Fibroblast of lung (primary cell): ENCODE data around the gene GAD1. TPM values are rescaled to one million over a fixed set of nuclear protein-coding genes. Genes with fewer than 3 reads are reported as not detected.

Experiments
- DNase-seq, 2 donors: peaks; one replicate each; pipeline versions ENCODE4 v3.0.0 to v3.0.0-alpha.2; 2010; ENCODE audit warnings: low read depth in 2 of 2
- H2AFZ ChIP-seq: 2 replicates; pipeline ENCODE4 v1.5.1; 2012; ENCODE audit warnings: low read length, control low read depth, inconsistent platforms
- H3K27ac ChIP-seq: 2 replicates; pipeline ENCODE4 v1.5.1; 2011; ENCODE audit warnings: low read length, control low read depth; ENCODE audit not compliant: insufficient read depth
- H3K27me3 ChIP-seq: 2 replicates; pipeline ENCODE4 v1.5.1; 2011; ENCODE audit warnings: mild to moderate bottlenecking, low read length; ENCODE audit not compliant: control insufficient read depth, insufficient read depth
- H3K36me3 ChIP-seq: 2 replicates; pipeline ENCODE4 v1.5.1; 2011; ENCODE audit warnings: low read length; ENCODE audit not compliant: control insufficient read depth, insufficient read depth
- H3K4me1 ChIP-seq: 2 replicates; pipeline ENCODE4 v1.5.1; 2011; ENCODE audit warnings: low read length; ENCODE audit not compliant: control insufficient read depth, insufficient read depth; ENCODE audit errors: extremely low read depth
- H3K4me2 ChIP-seq: 2 replicates; pipeline ENCODE4 v1.5.1; 2011; ENCODE audit warnings: low read length, control low read depth; ENCODE audit not compliant: insufficient read depth; ENCODE audit errors: extremely low read depth
- H3K4me3 ChIP-seq, 4 experiments: fragments of 200-600 bp in 1 of 4; sonication (generic) in 1 of 4; replicated peaks in 1 of 4; 2 replicates each; pipeline ENCODE4 v1.5.1; 2011 to 2016; ENCODE audit warnings: low read length in 4 of 4, low read depth in 3 of 4, mild to moderate bottlenecking in 3 of 4, control low read depth in 2 of 4, inconsistent platforms in 1 of 4, mixed read lengths in 1 of 4; ENCODE audit not compliant: insufficient read depth in 1 of 4; ENCODE audit errors: control extremely low read depth in 1 of 4
- H3K79me2 ChIP-seq: 2 replicates; pipeline ENCODE4 v1.5.1; 2012; ENCODE audit warnings: mild to moderate bottlenecking, low read length, inconsistent platforms; ENCODE audit not compliant: control insufficient read depth, insufficient read depth
- H3K9ac ChIP-seq: 2 replicates; pipeline ENCODE4 v1.5.1; 2011; ENCODE audit warnings: mild to moderate bottlenecking, low read length, control low read depth; ENCODE audit not compliant: insufficient read depth
- H3K9me3 ChIP-seq: 2 replicates; pipeline ENCODE4 v1.5.1; 2012; ENCODE audit warnings: low read depth, low read length; ENCODE audit not compliant: control insufficient read depth, insufficient read depth
- H4K20me1 ChIP-seq: 2 replicates; pipeline ENCODE4 v1.5.1; 2011; ENCODE audit warnings: low read length; ENCODE audit not compliant: control insufficient read depth, insufficient read depth; ENCODE audit errors: extremely low read depth
- EZH2 ChIP-seq: IDR thresholded peaks from 2 replicates; pipeline ENCODE4 v1.5.1; 2012; ENCODE audit warnings: low read length, control low read depth, mild to moderate bottlenecking; ENCODE audit errors: missing control alignments
- polyA plus RNA-seq, 2 donors: library from polyadenylated mRNA; depleted of rRNA in 1 of 2; stranded (reverse) in 1 of 2; unstranded in 1 of 2; fragments of >200 nt; gene quantifications; 2 replicates each; pipeline ENCODE4 v1.2.1, GENCODE V29; 2011 to 2012; ENCODE audit warnings: missing spikeins in 1 of 2
- total RNA-seq: library from RNA; depleted of rRNA; stranded (reverse); fragments of >200 nt; gene quantifications from 2 replicates; pipeline ENCODE4 v1.2.1, GENCODE V29; 2014
- TF ChIP-seq, protein P1 (sequence below), 2 donors: IDR thresholded peaks in 1 of 2; conservative IDR thresholded peaks in 1 of 2; 1 replicate in 1 of 2; 2 replicates in 1 of 2; pipeline ENCODE4 v1.5.1; 2011 to 2012; ENCODE audit warnings: low read length in 2 of 2, control low read depth in 1 of 2, inconsistent platforms in 1 of 2, low read depth in 1 of 2, mild to moderate bottlenecking in 1 of 2

Gene GAD1
- total and polyA plus RNA-seq, 2 donors (not counting 1 experiment from before 2014, with no cell fraction given): 0.12 to 0.33 TPM

DNA sequence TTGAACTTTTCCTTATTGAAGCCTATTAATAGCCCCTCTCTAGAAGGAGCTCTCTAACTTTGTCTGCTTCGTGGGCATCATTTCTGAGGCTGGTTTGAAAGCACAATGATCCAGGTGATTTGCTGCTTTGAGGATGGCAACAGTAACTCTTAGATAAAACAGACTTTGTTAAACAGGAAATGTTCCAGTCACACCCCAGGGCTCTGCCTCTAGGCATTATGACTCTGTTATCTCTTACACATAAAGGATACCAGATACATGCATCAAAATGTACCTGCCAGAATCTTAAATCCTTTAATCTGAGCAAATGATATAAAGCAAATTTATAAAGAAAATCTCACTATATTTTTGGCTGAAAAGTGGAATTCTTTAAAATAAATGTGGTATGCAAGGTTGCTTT is 52.3 kb downstream of the GAD1 start:
- Histone ChIP-seq H3K9me3 (no peaks in the 10 kb centered on the region), H3K36me3 (no peaks in the 10 kb centered on the region), H3K4me1 (peaks cover 2% of the 10 kb centered on the region), H2AFZ (no peak overlapping the region), H4K20me1 (no peaks in the 10 kb centered on the region), H3K4me2 (no peak overlapping the region), H3K27ac (no peak overlapping the region), H3K79me2 (no peaks in the 10 kb centered on the region), H3K9ac (no peak overlapping the region), H3K27me3 (no peaks in the 10 kb centered on the region), H3K4me3 (no peak overlapping the region)
- TF ChIP-seq, protein P1, sequence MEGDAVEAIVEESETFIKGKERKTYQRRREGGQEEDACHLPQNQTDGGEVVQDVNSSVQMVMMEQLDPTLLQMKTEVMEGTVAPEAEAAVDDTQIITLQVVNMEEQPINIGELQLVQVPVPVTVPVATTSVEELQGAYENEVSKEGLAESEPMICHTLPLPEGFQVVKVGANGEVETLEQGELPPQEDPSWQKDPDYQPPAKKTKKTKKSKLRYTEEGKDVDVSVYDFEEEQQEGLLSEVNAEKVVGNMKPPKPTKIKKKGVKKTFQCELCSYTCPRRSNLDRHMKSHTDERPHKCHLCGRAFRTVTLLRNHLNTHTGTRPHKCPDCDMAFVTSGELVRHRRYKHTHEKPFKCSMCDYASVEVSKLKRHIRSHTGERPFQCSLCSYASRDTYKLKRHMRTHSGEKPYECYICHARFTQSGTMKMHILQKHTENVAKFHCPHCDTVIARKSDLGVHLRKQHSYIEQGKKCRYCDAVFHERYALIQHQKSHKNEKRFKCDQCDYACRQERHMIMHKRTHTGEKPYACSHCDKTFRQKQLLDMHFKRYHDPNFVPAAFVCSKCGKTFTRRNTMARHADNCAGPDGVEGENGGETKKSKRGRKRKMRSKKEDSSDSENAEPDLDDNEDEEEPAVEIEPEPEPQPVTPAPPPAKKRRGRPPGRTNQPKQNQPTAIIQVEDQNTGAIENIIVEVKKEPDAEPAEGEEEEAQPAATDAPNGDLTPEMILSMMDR (conservative IDR thresholded peaks at IDR 0.05 in 1 of 2, IDR thresholded peaks at IDR 0.05 in 1 of 2; ENCODE audit: low read depth in 1 of 2, low read length in 2 of 2): no peak
- no peak for TF ChIP-seq EZH2
- DNase-seq: no peak

GRCh38 chr2:170869461-170869860 is 52.8 kb downstream of the GAD1 start:
- DNase-seq: no peak
- H3K4me3 ChIP-seq: no peak overlapping the region
- peaks cover 2% of the 10 kb centered on the region for H3K4me1 ChIP-seq
- no peak overlapping the region for H2AFZ ChIP-seq
- H3K79me2 ChIP-seq: no peaks in the 10 kb centered on the region
- H3K9me3 ChIP-seq: no peaks in the 10 kb centered on the region
- no peak overlapping the region for H3K4me2 ChIP-seq
- TF ChIP-seq, protein P1 (conservative IDR thresholded peaks at IDR 0.05 in 1 of 2, IDR thresholded peaks at IDR 0.05 in 1 of 2; ENCODE audit: low read depth in 1 of 2, low read length in 2 of 2): no peak
- no peak for TF ChIP-seq EZH2
- no peak overlapping the region for H3K9ac ChIP-seq
- no peaks in the 10 kb centered on the region for H4K20me1 ChIP-seq
- H3K36me3 ChIP-seq: no peaks in the 10 kb centered on the region
- no peak overlapping the region for H3K27ac ChIP-seq
- no peaks in the 10 kb centered on the region for H3K27me3 ChIP-seq

DNA sequence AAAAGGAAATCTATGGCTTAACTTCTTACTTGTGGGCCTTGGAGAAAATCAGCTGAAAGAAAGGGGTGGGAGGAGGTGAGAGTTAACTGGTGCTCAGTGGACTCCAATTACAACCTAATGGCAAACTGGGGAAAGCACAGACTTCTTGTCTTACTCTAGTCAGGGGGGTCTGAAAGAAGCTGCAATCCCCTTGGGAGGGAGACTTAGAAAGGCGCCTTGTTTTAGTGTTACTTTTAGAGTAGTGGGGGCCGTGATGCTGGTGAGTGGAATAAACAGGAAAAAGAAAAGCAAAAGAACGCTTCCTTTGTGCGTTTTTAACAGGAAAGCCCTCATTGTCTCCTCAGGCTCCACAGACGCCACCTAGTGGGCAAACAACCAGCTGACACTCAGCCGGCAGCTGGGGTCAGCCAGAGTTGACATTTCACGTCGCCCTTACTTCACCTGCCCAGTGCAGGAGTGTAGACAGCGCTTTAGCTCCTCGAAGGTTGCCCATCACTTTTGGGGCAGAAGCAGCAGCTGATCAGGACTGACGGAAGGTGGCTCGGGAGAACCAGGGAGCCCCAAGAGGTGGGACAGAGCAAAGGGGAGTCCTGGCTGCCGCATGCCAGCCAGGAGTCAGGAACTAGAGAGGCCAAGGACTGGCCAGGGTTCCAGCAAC is 56.5 kb downstream of the GAD1 start:
- Histone ChIP-seq H3K4me3 (peak overlapping the region in 2 of 4 experiments; percentile 32 to 45), H3K4me2 (peak overlapping the region; percentile 59), H3K9ac (no peak overlapping the region), H3K9me3 (no peaks in the 10 kb centered on the region), H4K20me1 (no peaks in the 10 kb centered on the region), H3K4me1 (peaks cover 2% of the 10 kb centered on the region), H3K36me3 (no peaks in the 10 kb centered on the region), H3K27me3 (no peaks in the 10 kb centered on the region), H2AFZ (peak overlapping the region; percentile 64), H3K79me2 (no peaks in the 10 kb centered on the region), H3K27ac (no peak overlapping the region)
- DNase-seq: peak; percentile 59 to 65
- TF ChIP-seq EZH2: no peak
- TF ChIP-seq, protein P1 (conservative IDR thresholded peaks at IDR 0.05 in 1 of 2, IDR thresholded peaks at IDR 0.05 in 1 of 2; ENCODE audit: low read depth in 1 of 2, low read length in 2 of 2): peak; percentile 78 to 94
